Neural cell (in vitro differentiated cells): ENCODE data around the gene SNTG2.

Experiments
- CTCF ChIP-seq: fragments of 450-650 bp; IDR thresholded peaks from 2 replicates; pipeline ENCODE4 v1.5.1; 2014; ENCODE audit warnings: antibody characterized with exemption, mild to moderate bottlenecking, moderate library complexity; ENCODE audit not compliant: poor library complexity, severe bottlenecking
- EP300 ChIP-seq: fragments of 450-650 bp; conservative IDR thresholded peaks from 2 replicates; pipeline ENCODE4 v1.6.1; 2014; ENCODE audit warnings: antibody characterized with exemption, mild to moderate bottlenecking, moderate library complexity; ENCODE audit not compliant: poor library complexity, severe bottlenecking
- EZH2 ChIP-seq: fragments of 200-600, 300-800 bp; shearing (Covaris generic), sonication (generic); IDR thresholded peaks from 2 replicates; pipeline ENCODE4 v1.6.1; 2014; ENCODE audit warnings: antibody characterized with exemption, low read length, borderline replicate concordance, mild to moderate bottlenecking; ENCODE audit not compliant: insufficient read depth, poor library complexity, severe bottlenecking
- MXI1 ChIP-seq: fragments of 450-650 bp; conservative IDR thresholded peaks from 2 replicates; pipeline ENCODE4 v1.6.1; 2014; ENCODE audit warnings: antibody characterized with exemption, mild to moderate bottlenecking; ENCODE audit not compliant: poor library complexity, severe bottlenecking
- POLR2AphosphoS5 ChIP-seq: IDR thresholded peaks from 2 replicates; pipeline ENCODE4 v1.6.1; 2012
- RAD21 ChIP-seq: fragments of 450-650 bp; conservative IDR thresholded peaks from 2 replicates; pipeline ENCODE4 v1.6.1; 2014; ENCODE audit warnings: antibody characterized with exemption, mild to moderate bottlenecking, moderate library complexity
- REST ChIP-seq: IDR thresholded peaks from 2 replicates; pipeline ENCODE4 v1.6.1; 2012; ENCODE audit warnings: borderline replicate concordance

- TF ChIP-seq CTCF (no peak), POLR2AphosphoS5 (no peak), REST (no peak), EZH2 (no peak), EP300 (no peak), RAD21 (no peak), MXI1 (no peak)
Observed at GRCh38 chr2:1186421-1186820, 235.8 kb downstream of the SNTG2 start.
